ENCODE results near the gene TSPAN33. TPM values are rescaled to one million over a fixed set of nuclear protein-coding genes. Genes with fewer than 3 reads are reported as not detected.
"Not testable (repeated sequence)": the region's sequence is repeated elsewhere in the genome, so short reads cannot be mapped to it uniquely, and the experiment has no call there.

The TSPAN33 gene
- total and polyA plus RNA-seq, 4 donors = 16.4 to 24.8 (median 18.6) TPM

- Histone ChIP-seq H3K27me3 (ENCODE audit: control insufficient read depth, insufficient read depth, low read length) (no peaks in the 10 kb centered on the region), H3K27ac (ENCODE audit: low read depth, low read length) (no peak overlapping the region), H3K36me3 (ENCODE audit: control insufficient read depth, insufficient read depth, low read length) (no peaks in the 10 kb centered on the region), H3K4me1 (ENCODE audit: control insufficient read depth, insufficient read depth, low read length) (no peaks in the 10 kb centered on the region), H3K4me3 (ENCODE audit: low read depth, low read length) (no peak overlapping the region), H3K9me3 (ENCODE audit: control insufficient read depth, insufficient read depth, low read length) (no peaks in the 10 kb centered on the region)
- DNase-seq (ENCODE audit: low read depth in 4 of 6, low spot score in 6 of 6) = no peak
Measured at GRCh38 chr7:129115676-129116075, 28.8 kb upstream of the TSPAN33 start.

GRCh38 chr7:129118182-129118581 is 26.3 kb upstream of the TSPAN33 start:
- Histone ChIP-seq H3K36me3 (ENCODE audit: control insufficient read depth, insufficient read depth, low read length) (no peaks in the 10 kb centered on the region), H3K4me3 (ENCODE audit: low read depth, low read length) (no peak overlapping the region), H3K4me1 (ENCODE audit: control insufficient read depth, insufficient read depth, low read length) (peaks cover 3% of the 10 kb centered on the region), H3K9me3 (ENCODE audit: control insufficient read depth, insufficient read depth, low read length) (no peaks in the 10 kb centered on the region), H3K27ac (ENCODE audit: low read depth, low read length) (no peak overlapping the region), H3K27me3 (ENCODE audit: control insufficient read depth, insufficient read depth, low read length) (no peaks in the 10 kb centered on the region)
- WGBS (ENCODE audit: insufficient coverage) = 72% methylated on average over 7 of the region's 7 CpGs
- no peak for DNase-seq (ENCODE audit: low read depth in 4 of 6, low spot score in 6 of 6)

- H3K36me3 ChIP-seq (ENCODE audit: control insufficient read depth, insufficient read depth, low read length) = no peaks in the 10 kb centered on the region
- DNase-seq (ENCODE audit: low read depth in 4 of 6, low spot score in 6 of 6) = no peak
- H3K4me3 ChIP-seq (ENCODE audit: low read depth, low read length) = no peak overlapping the region
- no peaks in the 10 kb centered on the region for H3K27me3 ChIP-seq (ENCODE audit: control insufficient read depth, insufficient read depth, low read length)
- 67% methylated on average over 1 of the region's 3 CpGs for WGBS (ENCODE audit: insufficient coverage)
- H3K9me3 ChIP-seq (ENCODE audit: control insufficient read depth, insufficient read depth, low read length) = no peaks in the 10 kb centered on the region
- peaks cover 3% of the 10 kb centered on the region for H3K4me1 ChIP-seq (ENCODE audit: control insufficient read depth, insufficient read depth, low read length)
- no peak overlapping the region for H3K27ac ChIP-seq (ENCODE audit: low read depth, low read length)
Measured at GRCh38 chr7:129118976-129119375, 25.5 kb upstream of the TSPAN33 start.

GRCh38 chr7:129121501-129122077 is 22.9 kb upstream of the TSPAN33 start:
- not testable (repeated sequence) for H3K4me1 ChIP-seq (ENCODE audit: control insufficient read depth, insufficient read depth, low read length); H3K27ac ChIP-seq (ENCODE audit: low read depth, low read length); H3K27me3 ChIP-seq (ENCODE audit: control insufficient read depth, insufficient read depth, low read length); H3K36me3 ChIP-seq (ENCODE audit: control insufficient read depth, insufficient read depth, low read length); H3K4me3 ChIP-seq (ENCODE audit: low read depth, low read length); H3K9me3 ChIP-seq (ENCODE audit: control insufficient read depth, insufficient read depth, low read length); DNase-seq (ENCODE audit: low read depth in 4 of 6, low spot score in 6 of 6)
- 96% methylated on average over 3 of the region's 3 CpGs for WGBS (ENCODE audit: insufficient coverage)

DNA sequence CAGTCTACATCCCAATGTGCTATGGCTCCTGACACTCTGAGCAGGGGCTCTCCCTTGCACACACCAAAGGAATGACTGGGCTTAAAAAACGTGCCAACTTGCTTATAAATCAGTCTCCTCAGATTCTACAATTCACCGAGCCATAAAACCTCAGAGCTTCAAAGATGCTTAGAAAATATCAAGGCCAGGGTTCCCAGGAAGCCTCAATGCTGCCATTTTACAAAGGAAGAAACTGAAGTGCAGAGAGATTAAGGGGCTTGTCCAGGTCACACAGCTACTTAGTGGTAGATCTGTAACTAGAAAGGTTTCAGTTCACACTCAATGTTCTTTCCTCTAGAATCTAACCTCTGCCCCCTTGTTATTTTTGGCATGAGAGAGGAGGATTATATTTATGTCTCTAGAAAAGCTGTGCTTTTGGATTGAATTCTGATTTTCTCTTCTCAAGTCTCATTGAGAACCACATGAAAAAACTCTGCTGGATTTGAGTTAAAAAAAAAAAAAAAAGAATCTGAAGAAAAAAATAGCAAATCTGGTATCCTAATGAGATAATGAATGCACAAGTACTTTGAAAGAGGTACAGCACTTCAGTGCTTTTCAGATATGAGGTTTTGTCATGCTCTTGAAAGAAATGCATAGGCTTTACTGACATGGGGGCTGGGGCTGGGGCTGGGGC is 22.3 kb upstream of the TSPAN33 start:
- no peak overlapping the region for H3K27ac ChIP-seq (ENCODE audit: low read depth, low read length)
- DNase-seq (ENCODE audit: low read depth in 4 of 6, low spot score in 6 of 6) = no peak
- 40% methylated on average over 1 of the region's 2 CpGs for WGBS (ENCODE audit: insufficient coverage)

GRCh38 chr7:129122751-129123509 is 21.6 kb upstream of the TSPAN33 start:
- no peak overlapping the region for H3K27ac ChIP-seq (ENCODE audit: low read depth, low read length)
- no peaks in the 10 kb centered on the region for H3K9me3 ChIP-seq (ENCODE audit: control insufficient read depth, insufficient read depth, low read length)
- DNase-seq (ENCODE audit: low read depth in 4 of 6, low spot score in 6 of 6) = peak in 1 of 6 donors; percentile 10
- WGBS (ENCODE audit: insufficient coverage) = 63% methylated on average over 2 of the region's 4 CpGs
- no peak overlapping the region for H3K4me3 ChIP-seq (ENCODE audit: low read depth, low read length)
- peaks cover 10% of the 10 kb centered on the region for H3K27me3 ChIP-seq (ENCODE audit: control insufficient read depth, insufficient read depth, low read length)
- no peaks in the 10 kb centered on the region for H3K36me3 ChIP-seq (ENCODE audit: control insufficient read depth, insufficient read depth, low read length)
- peaks cover 3% of the 10 kb centered on the region for H3K4me1 ChIP-seq (ENCODE audit: control insufficient read depth, insufficient read depth, low read length)

More for the DNA sequence above, 22.3 kb upstream of the TSPAN33 start:
- Histone ChIP-seq H3K27me3 (ENCODE audit: control insufficient read depth, insufficient read depth, low read length) (peaks cover 10% of the 10 kb centered on the region), H3K4me1 (ENCODE audit: control insufficient read depth, insufficient read depth, low read length) (peaks cover 3% of the 10 kb centered on the region), H3K9me3 (ENCODE audit: control insufficient read depth, insufficient read depth, low read length) (no peaks in the 10 kb centered on the region), H3K36me3 (ENCODE audit: control insufficient read depth, insufficient read depth, low read length) (no peaks in the 10 kb centered on the region), H3K4me3 (ENCODE audit: low read depth, low read length) (no peak overlapping the region)

DNA sequence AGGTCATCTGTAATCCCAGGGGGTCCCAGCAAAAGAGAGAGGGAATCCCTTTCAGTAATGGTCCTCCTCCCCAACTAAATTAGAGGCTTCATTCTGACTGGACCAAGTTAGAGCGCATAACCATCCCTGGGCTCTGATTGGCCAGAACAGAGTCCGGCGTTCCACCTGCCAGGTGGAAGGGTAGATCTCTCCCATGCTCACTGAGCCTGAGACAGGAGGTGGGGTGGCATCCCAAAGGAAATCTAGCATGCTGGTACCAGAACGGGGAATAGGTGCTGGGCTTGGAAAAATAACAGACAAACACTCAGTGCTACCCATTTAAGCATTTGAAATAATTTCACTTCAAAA is 21.0 kb upstream of the TSPAN33 start:
- Histone ChIP-seq H3K9me3 (ENCODE audit: control insufficient read depth, insufficient read depth, low read length) (no peaks in the 10 kb centered on the region), H3K27ac (ENCODE audit: low read depth, low read length) (no peak overlapping the region), H3K27me3 (ENCODE audit: control insufficient read depth, insufficient read depth, low read length) (peaks cover 10% of the 10 kb centered on the region), H3K4me1 (ENCODE audit: control insufficient read depth, insufficient read depth, low read length) (peaks cover 3% of the 10 kb centered on the region), H3K36me3 (ENCODE audit: control insufficient read depth, insufficient read depth, low read length) (no peaks in the 10 kb centered on the region), H3K4me3 (ENCODE audit: low read depth, low read length) (no peak overlapping the region)
- 100% methylated on average over 3 of the region's 4 CpGs for WGBS (ENCODE audit: insufficient coverage)
- DNase-seq (ENCODE audit: low read depth in 4 of 6, low spot score in 6 of 6) = no peak

- peaks cover 3% of the 10 kb centered on the region for H3K4me1 ChIP-seq (ENCODE audit: control insufficient read depth, insufficient read depth, low read length)
- H3K36me3 ChIP-seq (ENCODE audit: control insufficient read depth, insufficient read depth, low read length) = no peaks in the 10 kb centered on the region
- H3K4me3 ChIP-seq (ENCODE audit: low read depth, low read length) = no peak overlapping the region
- DNase-seq (ENCODE audit: low read depth in 4 of 6, low spot score in 6 of 6) = no peak
- H3K27me3 ChIP-seq (ENCODE audit: control insufficient read depth, insufficient read depth, low read length) = peaks cover 10% of the 10 kb centered on the region
- H3K9me3 ChIP-seq (ENCODE audit: control insufficient read depth, insufficient read depth, low read length) = no peaks in the 10 kb centered on the region
- WGBS (ENCODE audit: insufficient coverage) = 28% methylated on average over 50 of the region's 50 CpGs
- H3K27ac ChIP-seq (ENCODE audit: low read depth, low read length) = no peak overlapping the region
Measured at GRCh38 chr7:129126314-129126713, 18.2 kb upstream of the TSPAN33 start.

DNA sequence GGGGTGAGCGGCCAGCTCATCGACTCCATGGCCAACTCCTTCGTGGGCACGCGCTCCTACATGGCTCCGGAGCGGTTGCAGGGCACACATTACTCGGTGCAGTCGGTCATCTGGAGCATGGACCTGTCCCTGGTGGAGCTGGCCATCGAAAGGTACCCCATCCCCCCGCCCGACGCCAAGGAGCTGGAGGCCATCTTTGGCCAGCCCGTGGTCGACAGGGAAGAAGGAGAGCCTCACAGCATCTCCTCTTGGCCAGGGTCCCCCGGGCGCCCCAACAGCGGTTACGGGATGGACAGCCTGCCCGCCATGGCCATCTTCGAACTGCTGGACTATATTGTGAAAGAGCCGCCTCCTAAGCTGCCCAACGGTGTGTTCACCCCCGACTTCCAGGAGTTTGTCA is 17.4 kb upstream of the TSPAN33 start:
- Histone ChIP-seq H3K36me3 (ENCODE audit: control insufficient read depth, insufficient read depth, low read length) (no peaks in the 10 kb centered on the region), H3K4me1 (ENCODE audit: control insufficient read depth, insufficient read depth, low read length) (peaks cover 3% of the 10 kb centered on the region), H3K27me3 (ENCODE audit: control insufficient read depth, insufficient read depth, low read length) (peaks cover 10% of the 10 kb centered on the region), H3K27ac (ENCODE audit: low read depth, low read length) (no peak overlapping the region), H3K9me3 (ENCODE audit: control insufficient read depth, insufficient read depth, low read length) (no peaks in the 10 kb centered on the region), H3K4me3 (ENCODE audit: low read depth, low read length) (no peak overlapping the region)
- DNase-seq (ENCODE audit: low read depth in 4 of 6, low spot score in 6 of 6) = no peak
- 95% methylated on average over 24 of the region's 24 CpGs for WGBS (ENCODE audit: insufficient coverage)

DNA sequence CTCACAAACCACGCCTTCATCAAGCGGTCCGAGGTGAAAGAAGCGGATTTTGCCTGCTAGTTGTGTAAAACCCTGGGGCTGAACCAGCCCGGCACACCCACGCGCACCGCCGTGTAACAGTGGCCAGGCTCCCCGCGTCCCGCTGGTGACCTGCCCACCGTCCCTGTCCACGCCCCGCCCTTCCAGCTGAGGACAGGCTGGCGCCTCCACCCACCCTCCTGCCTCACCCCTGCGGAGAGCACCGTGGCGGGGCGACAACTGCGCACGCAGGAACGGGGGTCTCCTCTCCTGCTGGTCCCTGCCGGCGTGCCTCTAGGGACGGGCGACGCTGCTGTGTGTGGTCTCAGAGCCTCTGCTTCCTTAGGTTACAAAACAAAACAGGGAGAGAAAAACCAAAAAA is 16.9 kb upstream of the TSPAN33 start:
- H3K4me3 ChIP-seq (ENCODE audit: low read depth, low read length) = no peak overlapping the region
- no peak overlapping the region for H3K27ac ChIP-seq (ENCODE audit: low read depth, low read length)
- no peaks in the 10 kb centered on the region for H3K9me3 ChIP-seq (ENCODE audit: control insufficient read depth, insufficient read depth, low read length)
- DNase-seq (ENCODE audit: low read depth in 4 of 6, low spot score in 6 of 6) = no peak
- WGBS (ENCODE audit: insufficient coverage) = 97% methylated on average over 17 of the region's 28 CpGs
- H3K27me3 ChIP-seq (ENCODE audit: control insufficient read depth, insufficient read depth, low read length) = peaks cover 10% of the 10 kb centered on the region
- no peaks in the 10 kb centered on the region for H3K36me3 ChIP-seq (ENCODE audit: control insufficient read depth, insufficient read depth, low read length)
- H3K4me1 ChIP-seq (ENCODE audit: control insufficient read depth, insufficient read depth, low read length) = peaks cover 2% of the 10 kb centered on the region

Measured in spinal cord (tissue), 10 donors.